PC-9 (cell line): ENCODE measurements around the gene MET.

ENCODE experiments used
- EZH2 ChIP-seq: fragments of 200-600 bp; sonication (generic); IDR thresholded peaks from 2 replicates; pipeline ENCODE4 v1.8.0; 2017; ENCODE audit warnings: antibody characterized with exemption, low read depth
- TF ChIP-seq, protein P1 (sequence below): fragments of 200-600 bp; sonication (generic); conservative IDR thresholded peaks from 2 replicates; pipeline ENCODE4 v1.6.1; 2017; ENCODE audit warnings: mixed run types, antibody characterized with exemption, mild to moderate bottlenecking, moderate library complexity

GRCh38 chr7:116698396-116698795 lies 26.4 kb downstream of the MET start:
- TF ChIP-seq, protein P1, sequence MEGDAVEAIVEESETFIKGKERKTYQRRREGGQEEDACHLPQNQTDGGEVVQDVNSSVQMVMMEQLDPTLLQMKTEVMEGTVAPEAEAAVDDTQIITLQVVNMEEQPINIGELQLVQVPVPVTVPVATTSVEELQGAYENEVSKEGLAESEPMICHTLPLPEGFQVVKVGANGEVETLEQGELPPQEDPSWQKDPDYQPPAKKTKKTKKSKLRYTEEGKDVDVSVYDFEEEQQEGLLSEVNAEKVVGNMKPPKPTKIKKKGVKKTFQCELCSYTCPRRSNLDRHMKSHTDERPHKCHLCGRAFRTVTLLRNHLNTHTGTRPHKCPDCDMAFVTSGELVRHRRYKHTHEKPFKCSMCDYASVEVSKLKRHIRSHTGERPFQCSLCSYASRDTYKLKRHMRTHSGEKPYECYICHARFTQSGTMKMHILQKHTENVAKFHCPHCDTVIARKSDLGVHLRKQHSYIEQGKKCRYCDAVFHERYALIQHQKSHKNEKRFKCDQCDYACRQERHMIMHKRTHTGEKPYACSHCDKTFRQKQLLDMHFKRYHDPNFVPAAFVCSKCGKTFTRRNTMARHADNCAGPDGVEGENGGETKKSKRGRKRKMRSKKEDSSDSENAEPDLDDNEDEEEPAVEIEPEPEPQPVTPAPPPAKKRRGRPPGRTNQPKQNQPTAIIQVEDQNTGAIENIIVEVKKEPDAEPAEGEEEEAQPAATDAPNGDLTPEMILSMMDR, result no peak
- TF ChIP-seq EZH2, result no peak
